ENCODE measurements around the gene BCAS4.

BCAS4 gene

DNA sequence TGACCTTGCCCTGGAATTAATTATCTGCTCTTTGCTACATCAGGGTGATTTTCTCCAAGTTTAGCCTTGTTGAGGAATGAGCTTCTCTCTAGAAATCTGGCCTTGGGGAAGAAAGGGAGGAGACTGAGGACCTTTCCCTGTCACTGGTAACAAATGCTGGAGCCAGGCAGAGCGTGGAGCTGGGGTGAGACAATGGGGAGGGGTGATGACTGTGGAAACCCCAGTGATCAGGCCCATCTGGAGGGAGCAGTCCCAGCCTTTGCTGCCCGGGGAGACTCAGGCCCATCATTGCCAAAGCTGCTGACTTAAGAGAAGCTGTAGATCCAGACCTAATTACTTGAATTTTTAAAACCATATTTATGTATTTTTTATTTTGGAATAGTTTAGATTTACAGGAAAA, 31.3 kb downstream of the BCAS4 start:
- H3K36me3 ChIP-seq (ENCODE audit: insufficient read depth, low read length): no peaks in the 10 kb centered on the region
- H3K4me1 ChIP-seq (ENCODE audit: control insufficient read depth, insufficient read depth, low read length, unreplicated experiment): peaks cover 12% of the 10 kb centered on the region

DNA sequence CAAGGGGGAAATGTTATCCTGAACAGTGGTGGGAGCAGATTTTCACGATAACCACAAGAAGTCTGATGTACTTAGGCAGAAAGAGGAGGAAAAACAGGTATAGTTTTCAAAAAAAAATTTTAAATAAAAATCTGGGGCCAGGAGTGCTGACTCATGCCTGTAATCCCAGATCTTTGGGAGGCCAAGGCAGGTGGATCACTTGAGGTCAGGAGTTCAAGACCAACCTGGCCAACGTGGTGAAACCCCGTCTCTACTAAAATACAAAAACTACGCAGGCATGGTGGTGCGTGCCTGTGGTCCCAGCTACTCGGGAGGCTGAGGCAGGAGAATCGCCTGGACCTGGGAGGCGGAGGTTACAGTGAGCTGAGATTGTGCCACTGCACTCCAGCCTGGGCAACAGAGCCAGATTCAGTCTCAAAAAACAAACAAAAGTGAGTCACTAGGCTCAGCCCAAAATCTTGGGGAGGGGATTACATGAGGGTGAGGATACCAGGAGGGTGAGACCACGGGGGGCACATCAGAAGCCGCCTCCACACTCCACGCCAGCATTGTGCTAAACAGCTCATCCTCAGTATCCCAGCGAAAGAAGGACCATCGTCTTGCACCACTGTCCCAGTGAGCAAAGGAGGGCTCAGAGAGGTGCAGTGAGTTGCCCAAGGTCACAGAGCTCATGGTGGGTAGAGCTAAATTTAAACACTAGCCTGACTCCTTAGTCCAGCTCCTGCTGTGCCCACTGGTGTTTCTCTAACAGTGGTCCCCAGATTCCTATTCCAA, 33.7 kb downstream of the BCAS4 start:
- H3K36me3 ChIP-seq (ENCODE audit: insufficient read depth, low read length): no peaks in the 10 kb centered on the region
- H3K4me1 ChIP-seq (ENCODE audit: control insufficient read depth, insufficient read depth, low read length, unreplicated experiment): peaks cover 12% of the 10 kb centered on the region
- no peak overlapping the region for H2AFZ ChIP-seq (ENCODE audit: low read length, unreplicated experiment)
- H3K27me3 ChIP-seq (ENCODE audit: insufficient read depth, low read length): no peaks in the 10 kb centered on the region
- H3K4me3 ChIP-seq (ENCODE audit: low read depth, low read length): no peak overlapping the region
- H3K27ac ChIP-seq (ENCODE audit: low read depth, low read length): no peak overlapping the region
- no peaks in the 10 kb centered on the region for H3K79me2 ChIP-seq (ENCODE audit: control insufficient read depth, insufficient read depth, low read length, unreplicated experiment)

More for the DNA sequence above, 31.3 kb downstream of the BCAS4 start:
- H3K79me2 ChIP-seq (ENCODE audit: control insufficient read depth, insufficient read depth, low read length, unreplicated experiment): no peaks in the 10 kb centered on the region
- H3K27ac ChIP-seq (ENCODE audit: low read depth, low read length): no peak overlapping the region
- H2AFZ ChIP-seq (ENCODE audit: low read length, unreplicated experiment): no peak overlapping the region
- H3K27me3 ChIP-seq (ENCODE audit: insufficient read depth, low read length): no peaks in the 10 kb centered on the region
- no peak overlapping the region for H3K4me3 ChIP-seq (ENCODE audit: low read depth, low read length)

DNA sequence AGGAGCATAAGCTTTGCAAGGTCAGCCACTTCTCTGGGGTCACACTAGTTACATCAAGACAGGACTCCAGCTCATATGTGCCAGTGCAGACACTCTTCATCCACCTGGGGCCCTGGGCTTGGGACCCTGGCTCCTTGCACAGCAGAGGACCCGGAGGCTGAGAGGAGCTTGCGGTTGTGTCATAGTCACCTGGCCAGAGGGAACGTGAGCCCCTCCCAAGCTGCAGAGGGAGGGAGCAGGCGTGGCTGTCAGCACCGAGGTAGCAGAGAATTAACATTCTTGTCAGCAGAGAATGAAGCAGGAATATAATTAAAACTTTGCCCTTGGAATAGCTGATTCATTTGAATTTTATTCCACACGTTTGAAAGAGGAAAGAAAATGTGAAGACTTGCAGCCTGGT, 36.8 kb downstream of the BCAS4 start:
- no peaks in the 10 kb centered on the region for H3K36me3 ChIP-seq (ENCODE audit: insufficient read depth, low read length)
- H3K4me3 ChIP-seq (ENCODE audit: low read depth, low read length): no peak overlapping the region
- peaks cover 3% of the 10 kb centered on the region for H3K4me1 ChIP-seq (ENCODE audit: control insufficient read depth, insufficient read depth, low read length, unreplicated experiment)
- H2AFZ ChIP-seq (ENCODE audit: low read length, unreplicated experiment): no peak overlapping the region
- no peaks in the 10 kb centered on the region for H3K27me3 ChIP-seq (ENCODE audit: insufficient read depth, low read length)
- no peak overlapping the region for H3K27ac ChIP-seq (ENCODE audit: low read depth, low read length)
- no peaks in the 10 kb centered on the region for H3K79me2 ChIP-seq (ENCODE audit: control insufficient read depth, insufficient read depth, low read length, unreplicated experiment)

DNA sequence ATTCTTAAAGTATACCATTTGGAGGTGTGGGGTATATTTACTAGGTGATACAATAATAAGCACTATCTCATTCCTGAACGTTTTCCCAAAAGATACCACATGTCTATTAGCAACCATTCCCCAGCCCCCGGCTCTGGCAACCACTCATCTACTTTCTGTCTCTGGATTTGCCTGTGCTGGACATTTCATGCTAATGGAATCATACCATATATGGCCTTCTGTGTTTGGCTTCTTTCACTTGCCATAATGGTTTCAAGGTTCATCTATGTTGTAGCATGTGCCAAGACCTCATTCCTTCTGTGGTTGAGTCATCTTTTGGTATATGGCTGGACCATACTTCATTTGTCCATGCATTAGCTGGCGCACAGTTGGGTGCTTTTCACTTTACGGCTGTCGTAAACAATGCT, 39.7 kb downstream of the BCAS4 start:
- Histone ChIP-seq H3K27me3 (ENCODE audit: insufficient read depth, low read length) (no peaks in the 10 kb centered on the region), H3K79me2 (ENCODE audit: control insufficient read depth, insufficient read depth, low read length, unreplicated experiment) (no peaks in the 10 kb centered on the region), H3K4me1 (ENCODE audit: control insufficient read depth, insufficient read depth, low read length, unreplicated experiment) (peaks cover 3% of the 10 kb centered on the region), H3K27ac (ENCODE audit: low read depth, low read length) (no peak overlapping the region), H2AFZ (ENCODE audit: low read length, unreplicated experiment) (no peak overlapping the region), H3K4me3 (ENCODE audit: low read depth, low read length) (no peak overlapping the region), H3K36me3 (ENCODE audit: insufficient read depth, low read length) (no peaks in the 10 kb centered on the region)

DNA sequence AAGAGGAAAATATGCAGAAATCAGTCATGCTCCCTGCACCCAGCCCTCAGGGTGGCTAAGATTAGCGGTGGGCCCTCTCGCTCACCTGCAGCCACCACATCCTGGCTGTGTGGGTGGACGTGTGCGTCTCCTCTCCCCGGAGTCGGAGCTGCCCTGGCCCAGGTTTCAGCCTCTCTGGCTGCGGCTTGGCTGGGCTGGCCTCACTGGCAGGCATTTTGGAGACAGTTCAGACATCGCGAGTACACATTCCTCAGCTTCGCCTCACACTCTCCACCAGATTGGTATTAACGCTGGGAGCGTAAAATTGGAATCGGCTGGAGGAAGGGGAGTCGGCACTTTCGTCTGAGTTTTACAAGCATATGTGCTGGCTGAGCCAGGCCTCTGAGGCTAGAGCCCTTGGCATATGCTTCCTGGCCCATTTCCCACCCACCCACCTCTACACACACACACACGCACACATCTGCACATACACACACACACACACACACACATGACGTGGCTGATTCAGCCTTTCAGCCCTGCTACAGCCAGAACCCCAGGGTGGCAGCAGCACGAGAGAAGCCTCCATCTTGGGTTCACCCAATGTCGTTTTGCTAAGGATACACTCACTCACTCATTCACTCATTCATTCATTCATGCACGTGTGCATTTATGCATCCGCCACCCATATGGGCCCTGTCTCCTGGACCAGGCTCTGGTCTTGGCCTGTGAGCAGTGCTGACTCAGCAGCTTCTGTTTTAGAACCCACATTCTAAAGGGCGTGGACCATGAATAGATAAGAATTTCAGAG, 42.9 kb downstream of the BCAS4 start:
- no peak overlapping the region for H3K27ac ChIP-seq (ENCODE audit: low read depth, low read length)
- H3K27me3 ChIP-seq (ENCODE audit: insufficient read depth, low read length): no peaks in the 10 kb centered on the region
- peaks cover 3% of the 10 kb centered on the region for H3K4me1 ChIP-seq (ENCODE audit: control insufficient read depth, insufficient read depth, low read length, unreplicated experiment)
- H3K4me3 ChIP-seq (ENCODE audit: low read depth, low read length): no peak overlapping the region
- no peak overlapping the region for H2AFZ ChIP-seq (ENCODE audit: low read length, unreplicated experiment)
- H3K79me2 ChIP-seq (ENCODE audit: control insufficient read depth, insufficient read depth, low read length, unreplicated experiment): no peaks in the 10 kb centered on the region
- no peaks in the 10 kb centered on the region for H3K36me3 ChIP-seq (ENCODE audit: insufficient read depth, low read length)

DNA sequence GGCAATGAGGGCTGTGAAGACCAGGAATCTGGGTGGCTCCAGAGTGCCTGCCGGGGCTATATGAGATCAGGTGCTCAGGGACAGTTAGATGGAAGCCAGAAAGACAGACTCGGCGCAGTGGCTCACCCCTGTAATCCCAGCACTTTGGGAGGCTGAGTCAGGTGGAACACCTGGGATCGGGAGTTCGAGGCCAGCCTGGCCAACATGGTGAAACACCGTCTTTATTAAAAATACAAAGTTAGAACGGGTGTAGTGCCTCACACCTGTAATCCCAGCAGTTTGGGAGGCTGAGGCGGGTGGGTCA, 43.4 kb downstream of the BCAS4 start:
- Histone ChIP-seq H3K36me3 (ENCODE audit: insufficient read depth, low read length) (no peaks in the 10 kb centered on the region), H3K27ac (ENCODE audit: low read depth, low read length) (no peak overlapping the region), H3K27me3 (ENCODE audit: insufficient read depth, low read length) (no peaks in the 10 kb centered on the region), H3K4me1 (ENCODE audit: control insufficient read depth, insufficient read depth, low read length, unreplicated experiment) (peaks cover 3% of the 10 kb centered on the region), H3K79me2 (ENCODE audit: control insufficient read depth, insufficient read depth, low read length, unreplicated experiment) (no peaks in the 10 kb centered on the region), H3K4me3 (ENCODE audit: low read depth, low read length) (no peak overlapping the region), H2AFZ (ENCODE audit: low read length, unreplicated experiment) (no peak overlapping the region)

DNA sequence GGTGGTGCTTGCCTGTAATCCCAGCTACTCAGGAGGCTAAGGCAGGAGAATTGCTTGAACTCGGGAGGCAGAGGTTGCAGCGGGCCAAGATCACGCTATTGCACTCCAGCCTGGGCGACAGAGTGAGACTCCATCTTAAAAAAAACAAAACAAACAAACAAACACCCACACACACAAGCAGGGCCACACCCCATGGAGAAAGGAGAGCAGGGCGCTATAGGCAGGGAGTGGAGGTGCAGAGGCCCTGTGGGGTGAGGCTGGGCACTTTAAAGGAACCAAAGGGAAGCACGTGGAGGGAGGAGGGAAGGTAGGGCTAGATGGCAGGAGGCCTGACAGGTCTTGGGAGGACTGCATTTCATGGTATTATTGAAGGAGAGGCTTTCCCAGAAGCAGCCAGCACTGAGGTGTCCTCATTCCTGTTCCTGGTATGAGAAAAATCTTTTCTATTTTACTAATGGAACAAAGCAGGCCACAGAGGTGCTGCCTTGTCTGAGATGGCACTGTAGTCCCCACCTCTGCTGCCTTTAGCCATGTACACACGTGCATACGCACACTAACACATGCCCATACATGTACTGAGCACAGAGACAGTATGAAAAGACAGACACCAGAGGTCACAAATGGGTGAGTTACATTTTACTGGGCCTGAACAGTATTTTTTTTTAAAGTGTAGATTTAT, 44.0 kb downstream of the BCAS4 start:
- H3K27me3 ChIP-seq (ENCODE audit: insufficient read depth, low read length): no peaks in the 10 kb centered on the region
- H3K4me3 ChIP-seq (ENCODE audit: low read depth, low read length): no peak overlapping the region
- H3K4me1 ChIP-seq (ENCODE audit: control insufficient read depth, insufficient read depth, low read length, unreplicated experiment): peaks cover 3% of the 10 kb centered on the region
- H2AFZ ChIP-seq (ENCODE audit: low read length, unreplicated experiment): no peak overlapping the region
- H3K79me2 ChIP-seq (ENCODE audit: control insufficient read depth, insufficient read depth, low read length, unreplicated experiment): no peaks in the 10 kb centered on the region
- no peaks in the 10 kb centered on the region for H3K36me3 ChIP-seq (ENCODE audit: insufficient read depth, low read length)
- H3K27ac ChIP-seq (ENCODE audit: low read depth, low read length): no peak overlapping the region

DNA sequence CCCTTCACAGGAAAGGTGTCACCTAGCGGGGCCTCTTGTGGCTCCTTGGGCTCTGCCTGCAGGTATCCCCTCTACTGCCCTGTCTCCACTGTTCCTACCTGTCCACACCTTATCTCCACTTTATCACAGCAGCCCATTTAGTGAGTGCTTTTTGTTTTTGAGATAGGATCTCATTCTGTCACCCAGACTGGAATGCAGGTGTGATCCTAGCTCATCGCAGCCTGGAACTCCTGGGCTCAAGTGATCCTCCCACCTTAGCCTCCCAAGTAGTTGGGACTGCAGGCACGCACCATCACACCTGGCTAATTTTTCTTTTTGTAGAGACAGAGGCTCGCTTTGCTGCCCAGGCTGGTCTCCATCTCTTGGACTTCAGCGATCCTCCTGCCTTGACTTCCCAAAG, 48.0 kb downstream of the BCAS4 start:
- H3K79me2 ChIP-seq (ENCODE audit: control insufficient read depth, insufficient read depth, low read length, unreplicated experiment): no peaks in the 10 kb centered on the region
- no peaks in the 10 kb centered on the region for H3K36me3 ChIP-seq (ENCODE audit: insufficient read depth, low read length)
- no peak overlapping the region for H3K27ac ChIP-seq (ENCODE audit: low read depth, low read length)
- no peaks in the 10 kb centered on the region for H3K27me3 ChIP-seq (ENCODE audit: insufficient read depth, low read length)
- no peak overlapping the region for H2AFZ ChIP-seq (ENCODE audit: low read length, unreplicated experiment)
- H3K4me1 ChIP-seq (ENCODE audit: control insufficient read depth, insufficient read depth, low read length, unreplicated experiment): peaks cover 13% of the 10 kb centered on the region
- H3K4me3 ChIP-seq (ENCODE audit: low read depth, low read length): no peak overlapping the region

DNA sequence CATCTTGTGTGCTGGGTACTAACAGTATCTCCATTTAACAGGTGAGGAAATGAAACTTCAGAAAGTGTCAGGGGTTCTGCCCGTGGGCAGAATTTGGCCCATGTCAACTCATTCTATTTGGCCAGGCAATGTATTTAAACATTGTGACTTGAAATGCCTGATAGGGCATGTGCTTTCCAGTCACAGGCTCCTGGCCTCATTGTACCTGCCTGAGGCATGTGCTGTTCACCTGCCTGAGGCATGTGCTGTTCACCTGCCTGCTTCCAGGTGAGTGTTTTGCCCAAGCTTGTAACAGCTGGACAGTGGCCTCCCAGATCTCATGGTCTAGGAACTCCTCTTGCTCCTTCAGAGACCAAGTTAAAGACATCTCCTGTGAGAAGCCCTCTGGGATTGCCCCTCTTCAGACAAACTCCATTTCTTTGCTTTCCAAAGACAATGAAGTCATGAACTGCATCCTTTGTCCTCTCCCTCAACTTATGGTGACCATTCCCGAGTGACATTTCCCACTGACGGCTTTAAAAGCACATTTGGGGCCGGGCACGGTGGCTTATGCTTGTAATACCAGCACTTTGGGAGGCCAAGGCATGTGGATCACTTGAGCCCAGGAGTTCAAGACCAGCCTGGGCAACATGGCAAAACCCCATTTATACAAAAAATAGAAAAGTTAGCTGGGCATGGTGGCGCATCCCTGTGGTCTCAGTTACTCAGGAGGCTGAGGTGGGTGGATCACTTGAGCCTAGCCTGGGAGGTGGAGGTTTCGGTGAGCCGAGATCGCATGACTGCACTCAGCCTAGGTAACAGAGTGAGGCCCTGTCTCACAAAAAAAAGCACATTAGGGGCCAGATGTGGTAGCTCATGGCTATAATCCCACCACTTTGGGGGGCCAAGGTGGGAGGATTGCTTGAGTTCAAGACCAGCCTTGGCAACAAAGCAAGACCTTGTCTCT, 48.7 kb downstream of the BCAS4 start:
- no peaks in the 10 kb centered on the region for H3K27me3 ChIP-seq (ENCODE audit: insufficient read depth, low read length)
- H2AFZ ChIP-seq (ENCODE audit: low read length, unreplicated experiment): no peak overlapping the region
- H3K4me3 ChIP-seq (ENCODE audit: low read depth, low read length): no peak overlapping the region
- H3K4me1 ChIP-seq (ENCODE audit: control insufficient read depth, insufficient read depth, low read length, unreplicated experiment): peaks cover 17% of the 10 kb centered on the region
- H3K27ac ChIP-seq (ENCODE audit: low read depth, low read length): no peak overlapping the region
- no peaks in the 10 kb centered on the region for H3K36me3 ChIP-seq (ENCODE audit: insufficient read depth, low read length)
- H3K79me2 ChIP-seq (ENCODE audit: control insufficient read depth, insufficient read depth, low read length, unreplicated experiment): no peaks in the 10 kb centered on the region

DNA sequence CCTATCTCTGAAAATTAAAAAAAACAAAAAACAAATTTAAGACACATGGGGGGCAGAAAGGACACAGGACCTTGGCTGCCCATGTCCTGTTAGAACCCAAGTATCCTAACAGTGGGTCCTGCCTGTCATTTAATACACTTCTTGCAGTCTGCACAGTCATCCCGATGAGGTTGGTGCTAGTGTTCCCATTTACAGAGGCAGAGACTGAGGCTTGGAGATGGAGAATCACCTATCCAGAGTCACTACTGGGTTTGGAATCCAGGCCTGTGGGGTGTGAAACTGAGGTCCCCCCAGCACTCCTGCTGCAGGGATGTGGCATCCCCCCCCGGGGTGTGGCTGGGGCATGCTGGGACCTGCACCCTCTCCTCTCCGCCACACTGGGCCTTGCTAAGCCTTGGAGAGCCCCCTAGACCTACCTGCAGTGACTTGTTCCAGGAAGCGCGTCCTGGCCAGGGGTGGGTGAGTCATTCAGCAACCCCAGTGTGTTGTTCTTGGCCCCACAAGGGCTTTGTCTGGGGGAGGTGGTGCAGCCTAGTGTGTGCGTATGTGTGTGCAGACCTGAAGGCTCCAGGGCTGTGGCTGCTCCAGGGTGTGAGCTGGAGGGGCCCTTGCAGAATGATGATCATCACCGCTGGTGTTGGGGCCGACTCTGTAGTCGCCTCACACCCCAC, 49.7 kb downstream of the BCAS4 start:
- no peaks in the 10 kb centered on the region for H3K27me3 ChIP-seq (ENCODE audit: insufficient read depth, low read length)
- no peaks in the 10 kb centered on the region for H3K36me3 ChIP-seq (ENCODE audit: insufficient read depth, low read length)
- H2AFZ ChIP-seq (ENCODE audit: low read length, unreplicated experiment): no peak overlapping the region
- H3K79me2 ChIP-seq (ENCODE audit: control insufficient read depth, insufficient read depth, low read length, unreplicated experiment): no peaks in the 10 kb centered on the region
- H3K27ac ChIP-seq (ENCODE audit: low read depth, low read length): no peak overlapping the region
- H3K4me1 ChIP-seq (ENCODE audit: control insufficient read depth, insufficient read depth, low read length, unreplicated experiment): peaks cover 20% of the 10 kb centered on the region
- no peak overlapping the region for H3K4me3 ChIP-seq (ENCODE audit: low read depth, low read length)

Measured in ACC112 (cell line).